Mucosa of gallbladder (tissue), 1 donor: Measurements from ENCODE around the gene DCUN1D4. TPM values are rescaled to one million over a fixed set of nuclear protein-coding genes. Genes with fewer than 3 reads are reported as not detected.
"Not testable (repeated sequence)": the region's sequence is repeated elsewhere in the genome, so short reads cannot be mapped to it uniquely, and the experiment has no call there.

Source experiments
- DNase-seq: peaks from one replicate; pipeline ENCODE4 v3.0.0-alpha.2; 2020; ENCODE audit warnings: low spot score
- total RNA-seq: library from RNA; stranded (reverse); gene quantifications from one replicate; pipeline ENCODE4 v1.2.1, GENCODE V29; 2021
- donor health status: DM: no; HTN: no; CAD: no.

Gene DCUN1D4
- total RNA-seq, 1 donor from 2014 or later = 62.2 TPM

DNA sequence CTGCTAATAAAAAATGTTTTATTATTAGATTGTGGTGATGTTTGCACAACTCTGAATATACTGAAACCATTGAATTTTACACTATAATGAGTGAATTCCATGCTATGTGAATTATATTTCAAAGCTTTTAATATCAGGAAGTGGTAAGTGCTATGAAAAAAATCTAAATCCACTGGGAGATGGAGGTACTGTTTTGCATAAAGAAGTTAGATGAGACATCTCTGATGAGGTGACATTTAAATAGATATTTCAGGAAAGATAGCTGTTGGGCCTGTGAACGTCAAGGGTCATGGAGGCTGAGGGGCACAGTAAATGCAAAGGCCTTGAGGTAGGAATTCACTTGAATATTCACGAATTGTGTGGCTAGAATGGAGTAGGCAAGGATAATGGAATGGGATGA is 12.3 kb downstream of the DCUN1D4 start:
- no peak for DNase-seq

DNA sequence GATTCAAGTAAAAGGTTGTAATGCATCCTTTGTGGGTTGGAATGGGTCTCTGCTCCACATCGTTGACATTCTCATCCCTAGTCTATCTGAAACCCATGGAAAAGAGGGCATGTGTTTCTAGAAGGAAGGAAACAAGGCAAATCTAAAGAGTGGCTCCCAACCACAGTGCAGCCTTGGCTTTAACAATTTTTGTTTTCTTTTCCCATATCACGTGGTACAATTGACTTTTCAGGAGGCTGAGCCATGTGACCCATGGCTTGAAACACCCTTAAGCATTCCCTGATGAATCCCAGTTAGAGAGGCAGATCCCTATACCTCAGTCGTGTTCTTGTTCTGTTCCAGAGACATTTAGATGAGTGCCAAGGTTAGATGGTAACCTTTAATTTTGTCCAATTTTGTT is 12.8 kb downstream of the DCUN1D4 start:
- DNase-seq = no peak

DNA sequence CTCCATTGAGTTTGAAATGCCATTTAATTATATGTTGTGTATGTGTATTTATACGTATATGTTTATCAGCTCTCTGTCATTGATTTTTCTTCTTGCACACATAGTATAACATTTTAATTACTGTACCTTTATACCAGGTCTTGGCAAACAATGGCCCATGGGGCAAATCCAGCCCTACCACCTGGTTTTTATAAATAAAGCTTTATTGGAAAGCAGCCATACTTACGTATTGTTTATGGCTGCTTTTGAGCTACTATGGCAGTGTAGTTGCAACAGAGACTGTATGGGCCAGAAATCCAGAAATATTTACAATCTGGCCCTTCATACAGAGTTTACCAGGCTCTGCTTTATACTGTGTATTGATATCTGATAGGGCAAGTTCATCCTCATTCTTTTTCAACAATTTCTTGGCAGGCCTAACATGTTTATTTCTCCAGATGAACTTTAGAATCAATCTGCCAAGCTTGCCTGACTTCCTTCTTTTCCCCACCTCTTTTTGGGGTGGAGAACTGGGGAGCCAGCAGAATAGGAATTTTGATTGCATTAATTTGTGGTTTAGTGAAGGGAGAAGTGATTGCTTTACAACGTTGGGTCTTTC is 15.8 kb downstream of the DCUN1D4 start:
- peak; percentile 33 for DNase-seq

- no peak for DNase-seq
Measured at GRCh38 chr4:51859476-51860031, 16.6 kb downstream of the DCUN1D4 start.

- DNase-seq = no peak
Measured at GRCh38 chr4:51862199-51862598, 19.2 kb downstream of the DCUN1D4 start.

DNA sequence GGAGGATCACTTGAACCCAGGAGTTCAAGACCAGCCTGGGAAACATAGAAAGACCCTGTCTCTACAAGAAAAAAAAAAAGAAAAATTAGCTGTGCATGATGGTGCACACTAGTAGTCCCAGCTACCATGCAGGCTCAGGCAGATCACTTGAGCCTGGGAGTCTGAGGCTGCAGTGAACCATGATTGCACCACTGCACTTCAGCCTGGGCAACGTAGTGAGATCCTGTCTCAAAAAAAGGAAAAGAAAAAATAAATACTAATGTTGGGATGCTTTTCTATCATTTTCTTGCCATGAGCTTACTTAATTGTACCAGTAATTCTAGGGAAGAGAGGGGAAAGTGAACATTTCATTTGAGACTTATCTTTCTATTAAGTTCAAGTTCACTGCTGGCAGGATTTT is 19.8 kb downstream of the DCUN1D4 start:
- no peak for DNase-seq

DNA sequence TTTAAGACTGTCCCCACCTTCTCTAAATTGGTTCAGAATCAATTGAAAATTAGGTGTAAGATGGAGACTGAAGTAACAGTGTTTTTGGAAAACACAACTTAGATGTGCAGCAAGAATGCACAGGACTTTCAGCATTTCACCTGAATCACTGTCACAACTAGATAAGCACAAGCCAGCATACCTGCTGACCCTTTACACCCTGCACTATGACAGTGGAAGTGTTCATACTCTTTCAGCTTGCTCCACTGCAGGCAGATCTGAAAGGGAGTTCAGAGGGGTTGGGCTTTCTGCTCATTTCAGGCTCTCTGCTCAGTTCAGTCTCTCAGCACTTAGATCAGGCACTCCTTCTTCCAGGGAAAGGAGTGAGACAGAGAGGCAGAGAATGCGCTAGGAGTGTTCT is 22.8 kb downstream of the DCUN1D4 start:
- no peak for DNase-seq

DNA sequence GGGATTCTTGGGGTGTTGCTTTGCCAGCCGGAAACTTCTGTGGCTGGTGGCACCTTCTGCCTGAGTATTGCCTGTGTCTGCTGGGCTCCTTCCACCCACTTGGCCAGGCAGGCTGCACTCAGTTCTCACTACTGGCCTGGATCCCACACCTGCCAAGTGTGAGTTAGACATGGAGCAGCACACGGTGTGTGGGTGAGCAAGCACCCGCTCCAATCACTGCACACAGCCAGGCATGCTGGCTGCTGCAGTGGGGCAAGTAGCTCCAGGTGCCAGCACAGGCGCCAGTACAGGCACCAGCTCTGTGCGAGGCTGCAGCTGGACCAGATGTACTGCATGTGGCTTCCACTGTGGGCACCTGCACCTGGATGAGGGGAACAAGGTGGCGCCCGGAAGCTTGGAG is 23.9 kb downstream of the DCUN1D4 start:
- DNase-seq = no peak

GRCh38 chr4:51867689-51868448 is 24.9 kb downstream of the DCUN1D4 start:
- DNase-seq = no peak

DNA sequence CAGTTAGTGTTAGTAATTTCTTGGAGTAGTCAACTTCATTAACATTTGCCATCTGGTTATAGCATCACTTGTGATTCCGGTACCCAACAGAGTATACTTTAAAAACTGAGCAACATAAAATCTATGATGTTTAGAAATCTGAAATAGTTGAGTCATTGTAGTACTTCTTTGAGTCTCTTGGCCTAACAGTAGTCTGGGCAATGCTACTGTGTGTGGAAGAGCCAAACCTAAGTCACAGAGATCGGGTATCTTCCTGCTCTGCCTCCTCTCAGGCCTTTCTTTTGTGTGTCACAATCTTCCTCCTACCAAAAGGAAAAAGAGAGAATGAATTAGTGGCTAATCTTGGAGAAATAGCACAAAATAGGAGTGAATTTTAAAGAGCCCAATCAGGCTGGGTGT is 25.5 kb downstream of the DCUN1D4 start:
- no peak for DNase-seq

- DNase-seq = no peak
Measured at GRCh38 chr4:51870441-51871188, 27.7 kb downstream of the DCUN1D4 start.

DNA sequence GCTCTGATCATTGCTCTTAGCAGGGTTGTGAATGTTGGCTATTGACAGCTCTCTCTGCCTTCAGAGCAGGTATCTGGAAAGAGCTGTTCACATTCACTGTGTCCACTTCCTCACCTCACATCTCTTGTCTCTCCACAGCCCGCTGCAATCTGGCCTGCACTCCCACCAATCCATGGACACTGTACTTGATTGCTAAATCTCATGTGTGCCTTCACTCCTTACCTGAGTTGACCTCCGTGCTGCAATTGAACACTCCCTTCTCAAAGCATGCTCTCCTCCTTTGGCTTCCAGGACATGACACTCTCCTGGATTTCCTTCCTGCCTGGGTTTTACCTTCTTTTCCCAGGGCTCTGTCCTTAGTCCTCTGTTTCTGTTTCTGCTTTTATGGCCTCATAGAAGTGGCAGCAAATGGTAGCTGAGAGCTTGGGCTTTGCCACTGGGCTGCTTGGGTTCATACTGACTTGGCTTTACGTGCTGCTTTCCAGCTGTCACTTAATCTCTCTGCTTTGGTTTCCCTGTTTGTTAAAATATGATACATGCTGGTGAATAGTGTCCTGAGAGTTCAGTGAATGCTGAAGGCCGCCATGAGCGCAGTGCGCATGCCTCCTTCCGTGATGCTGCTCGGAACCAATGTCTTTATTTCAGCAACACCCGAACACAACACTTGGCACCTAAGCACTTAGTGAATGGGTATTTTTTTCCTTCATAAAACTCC is 29.5 kb downstream of the DCUN1D4 start:
- DNase-seq = no peak

GRCh38 chr4:51874551-51874950 is 31.6 kb downstream of the DCUN1D4 start:
- no peak for DNase-seq

GRCh38 chr4:51878431-51878830 is 35.5 kb downstream of the DCUN1D4 start:
- DNase-seq = no peak

GRCh38 chr4:51880016-51880915 is 37.3 kb downstream of the DCUN1D4 start:
- DNase-seq = no peak

DNA sequence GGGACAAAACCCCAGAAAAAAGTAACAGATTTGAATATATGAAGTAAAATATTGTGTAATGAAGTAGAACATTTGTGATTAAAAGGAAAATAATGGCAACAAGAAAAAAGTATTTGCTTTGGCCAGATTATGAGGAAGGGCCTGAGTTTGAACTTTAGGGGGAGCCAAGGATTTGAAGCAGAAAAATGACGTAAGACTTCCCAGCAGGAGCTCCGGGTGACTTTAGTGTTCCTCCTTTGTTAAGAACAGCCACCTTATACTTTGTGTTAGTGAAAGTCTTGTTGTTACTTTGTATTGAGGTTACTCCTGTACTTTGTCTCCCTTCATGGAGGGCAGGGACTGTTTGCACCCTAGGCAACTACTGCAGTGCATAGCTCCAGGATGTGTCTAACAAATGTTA is 41.1 kb downstream of the DCUN1D4 start:
- DNase-seq = no peak

- no peak for DNase-seq
Measured at GRCh38 chr4:51884606-51885005, 41.7 kb downstream of the DCUN1D4 start.

DNA sequence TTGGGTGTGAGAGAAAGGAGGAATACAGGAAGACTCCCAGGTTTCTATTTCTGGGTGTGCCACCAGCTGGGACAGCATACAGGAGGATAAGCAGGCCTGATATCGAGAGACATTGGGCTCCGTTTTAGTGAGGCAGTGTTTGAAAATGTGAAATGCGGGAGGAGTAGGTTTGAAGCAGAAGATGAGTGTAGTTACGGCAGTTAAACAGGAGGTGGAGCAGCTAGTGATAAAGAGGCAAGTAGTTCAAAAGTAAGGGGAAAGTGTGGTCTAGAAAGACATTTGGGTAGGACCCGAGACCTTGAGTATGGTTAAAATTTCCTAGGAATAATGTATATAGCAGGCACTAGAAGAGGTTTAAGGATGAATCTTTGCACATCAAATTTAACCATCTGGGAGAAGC is 42.4 kb downstream of the DCUN1D4 start:
- no peak for DNase-seq

GRCh38 chr4:51890760-51891159 is 47.8 kb downstream of the DCUN1D4 start:
- no peak for DNase-seq

GRCh38 chr4:51893402-51893801 is 50.4 kb downstream of the DCUN1D4 start:
- DNase-seq = not testable (repeated sequence)
